K562 (cell line): ENCODE measurements around the gene ARHGAP24. TPM values are rescaled to one million over a fixed set of nuclear protein-coding genes. Genes with fewer than 3 reads are reported as not detected.

Experiments used
- ATAC-seq: fragments of 200-7000 bp; cut with Tn5 transposase; 3 replicates; pipeline ENCODE4 v1.9.1; 2020; ENCODE audit warnings: moderate library complexity
- BruUV-seq: library from RNA; stranded (reverse); fragments of 400-500 nt; replicated peaks from 2 replicates; lab custom pipeline; 2021; lab: Mats Ljungman, UMichigan
- CTCF ChIA-PET: fragments of 300-600 bp; formaldehyde crosslinking; extraction: SDS; loops from one replicate; lab custom pipeline; 2021; ENCODE audit warnings: low intra/inter-chr PET ratio; lab: Yijun Ruan, JAX
- POLR2A ChIA-PET: fragments of 300-600, 350-650 bp; sonication (Branson Sonifier 250); formaldehyde crosslinking; extraction: SDS; loops from one replicate; lab custom pipeline; 2021; ENCODE audit warnings: antibody characterized with exemption, inconsistent platforms; lab: Yijun Ruan, JAX
- DNase-seq, 4 experiments: peaks; one replicate each; pipeline versions ENCODE4 v3.0.0 to v3.0.0-alpha.2; 2011 to 2018; ENCODE audit warnings: low spot score in 3 of 4, mixed read lengths in 3 of 4; ENCODE audit errors: extremely low read depth in 1 of 4
- FAIRE-seq: peaks from 2 replicates; lab custom pipeline; 2011; peaks lifted over from hg19 to GRCh38; lab: Jason Lieb, UNC
- H2AFZ ChIP-seq: 2 replicates; pipeline ENCODE4 v1.6.0; 2011; ENCODE audit warnings: low read depth, low read length, control low read depth, inconsistent platforms
- H3K27ac ChIP-seq: fragments of 200-600 bp; 3 replicates; pipeline ENCODE4 v1.8.0; 2011; ENCODE audit warnings: low read depth, mild to moderate bottlenecking, control low read depth, inconsistent platforms, low read length, moderate library complexity, mixed read lengths; ENCODE audit errors: extremely low read depth
- H3K27me3 ChIP-seq, 2 experiments: fragments of 300-600 bp in 1 of 2; 2 replicates in 1 of 2; 3 replicates in 1 of 2; pipeline versions ENCODE4 v1.6.0 to v1.8.0; 2011; ENCODE audit warnings: inconsistent platforms in 2 of 2, low read length in 2 of 2, mild to moderate bottlenecking in 1 of 2, mixed read lengths in 1 of 2, moderate library complexity in 1 of 2; ENCODE audit not compliant: control insufficient read depth in 2 of 2, insufficient read depth in 2 of 2
- H3K36me3 ChIP-seq: fragments of 300-600 bp; 3 replicates; pipeline ENCODE4 v1.8.0; 2011; ENCODE audit warnings: mild to moderate bottlenecking, low read length, inconsistent platforms; ENCODE audit not compliant: control insufficient read depth, insufficient read depth
- H3K4me1 ChIP-seq, 2 experiments: fragments of 200-600 bp in 1 of 2; replicated peaks in 1 of 2; 2 replicates in 1 of 2; 3 replicates in 1 of 2; pipeline versions ENCODE4 v1.5.1 to v1.8.0; 2011; ENCODE audit warnings: inconsistent platforms in 2 of 2, low read length in 2 of 2, mild to moderate bottlenecking in 1 of 2, mixed read lengths in 1 of 2, moderate library complexity in 1 of 2; ENCODE audit not compliant: control insufficient read depth in 2 of 2, insufficient read depth in 2 of 2
- H3K4me2 ChIP-seq: 2 replicates; pipeline ENCODE4 v1.6.1; 2011; ENCODE audit warnings: low read length, control low read depth, inconsistent platforms, mixed read lengths; ENCODE audit not compliant: insufficient read depth
- H3K4me3 ChIP-seq: fragments of 200-600 bp; sonication (generic), shearing (Covaris generic); 2 replicates; pipeline ENCODE4 v1.5.1; 2016; ENCODE audit warnings: control low read depth, inconsistent platforms
- H3K79me2 ChIP-seq: fragments of 200-600 bp; 3 replicates; pipeline ENCODE4 v1.8.0; 2011; ENCODE audit warnings: low read length, inconsistent platforms; ENCODE audit not compliant: control insufficient read depth, insufficient read depth
- H3K9ac ChIP-seq, 2 experiments: 2 replicates each; pipeline versions ENCODE4 v1.6.0 to v1.6.1; 2011; ENCODE audit warnings: low read depth in 2 of 2, low read length in 2 of 2, control low read depth in 1 of 2, inconsistent platforms in 1 of 2, mild to moderate bottlenecking in 1 of 2, mixed read lengths in 1 of 2; ENCODE audit not compliant: insufficient read depth in 1 of 2
- H3K9me1 ChIP-seq: one replicate; pipeline ENCODE4 v1.6.0; 2011; ENCODE audit warnings: inconsistent platforms, mild to moderate bottlenecking, low read length, moderate library complexity; ENCODE audit not compliant: control insufficient read depth, insufficient read depth
- H3K9me3 ChIP-seq: replicated peaks from 2 replicates; pipeline ENCODE4 v1.5.1; 2011; ENCODE audit warnings: low read depth, low read length, inconsistent platforms; ENCODE audit not compliant: control insufficient read depth, insufficient read depth
- H4K20me1 ChIP-seq: replicated peaks from 2 replicates; pipeline ENCODE4 v1.6.1; 2011; ENCODE audit warnings: low read length, inconsistent platforms, mixed read lengths; ENCODE audit not compliant: control insufficient read depth, insufficient read depth
- ARID2 ChIP-seq: fragments of 450-650 bp; IDR thresholded peaks from 2 replicates; pipeline ENCODE4 v1.6.1; 2017; ENCODE audit warnings: antibody characterized with exemption, mild to moderate bottlenecking
- ATF1 ChIP-seq, 2 experiments: fragments of 450-650 bp in 1 of 2; IDR thresholded peaks; 2 replicates each; pipeline ENCODE4 v1.6.1; 2016; ENCODE audit warnings: missing compliant biosample characterization in 1 of 2, missing genetic modification characterization in 1 of 2
- BRF2 ChIP-seq: IDR thresholded peaks from 3 replicates; pipeline ENCODE4 v1.6.1; 2011; ENCODE audit warnings: borderline replicate concordance, mild to moderate bottlenecking; ENCODE audit not compliant: insufficient read length, insufficient read depth
- E2F3 ChIP-seq: fragments of 250-450 bp; sonication (Bioruptor Pico); IDR thresholded peaks from 2 replicates; pipeline ENCODE4 v1.4.0; 2020; ENCODE audit warnings: mild to moderate bottlenecking
- FOXA3 ChIP-seq, 2 experiments: fragments of 450-650 bp in 1 of 2; sonication (generic) in 1 of 2; formaldehyde crosslinking; IDR thresholded peaks in 1 of 2; conservative IDR thresholded peaks in 1 of 2; 2 replicates each; pipeline versions ENCODE4 v1.4.0 to v1.8.0; 2020 to 2022; ENCODE audit warnings: mild to moderate bottlenecking in 2 of 2, missing genetic modification reagents in 1 of 2
- FOXP4 ChIP-seq: sonication (generic); formaldehyde crosslinking; IDR thresholded peaks from 2 replicates; pipeline ENCODE4 v1.8.0; 2022; ENCODE audit warnings: mild to moderate bottlenecking, missing genetic modification reagents, borderline replicate concordance
- KAT8 ChIP-seq: fragments of 450-650 bp; IDR thresholded peaks from 2 replicates; pipeline ENCODE4 v1.6.1; 2016; ENCODE audit warnings: low read depth, mild to moderate bottlenecking
- NFIX ChIP-seq: fragments of 250-450 bp; sonication (Bioruptor Pico); IDR thresholded peaks from 2 replicates; pipeline ENCODE4 v1.4.0; 2020; ENCODE audit warnings: low read depth, mild to moderate bottlenecking, moderate library complexity
- NR1H2 ChIP-seq: sonication (generic); formaldehyde crosslinking; IDR thresholded peaks from 2 replicates; pipeline ENCODE4 v1.4.0; 2020; ENCODE audit warnings: mild to moderate bottlenecking, missing genetic modification reagents
- RNF219 ChIP-seq: fragments of 250-450 bp; sonication (Bioruptor Pico); IDR thresholded peaks from 2 replicates; pipeline ENCODE4 v1.5.0; 2022; ENCODE audit warnings: mild to moderate bottlenecking
- SIX5 ChIP-seq, 2 experiments: IDR thresholded peaks; 2 replicates each; pipeline ENCODE4 v1.6.1; 2011; ENCODE audit warnings: low read length in 2 of 2, borderline replicate concordance in 1 of 2, low read depth in 1 of 2, mild to moderate bottlenecking in 1 of 2, moderate library complexity in 1 of 2; ENCODE audit not compliant: insufficient read depth in 1 of 2
- TRIM28 ChIP-seq: fragments of 450-650 bp; IDR thresholded peaks from 2 replicates; pipeline ENCODE4 v1.6.1; 2017
- ZFP30 ChIP-seq: fragments of 250-450 bp; sonication (Bioruptor Pico); IDR thresholded peaks from 2 replicates; pipeline ENCODE4 v1.8.0; 2022; ENCODE audit warnings: moderate library complexity, mild to moderate bottlenecking, inconsistent platforms, borderline replicate concordance
- WGBS: fragments of 100-300 bp; shearing (Covaris generic); methylation state at CpG from one replicate; pipeline ENCODE4 v1.1.6; 2016; ENCODE audit warnings: low coverage, mixed read lengths; ENCODE audit not compliant: insufficient coverage; ENCODE audit errors: missing lambda C conversion rate; 5-methylcytosine and 5-hydroxymethylcytosine counted together
- in situ Hi-C: fragments of 300-500 bp; cut with MboI; formaldehyde crosslinking; loops from 4 replicates; pipeline ENCODE4 v1.15.0; 2018; ENCODE audit warnings: inconsistent platforms, mixed read lengths
- intact Hi-C: fragments of 100-400 bp; cut with micrococcal nuclease; formaldehyde crosslinking; loops from 2 replicates; pipeline ENCODE4 v1.14.2; 2022
- polyA plus RNA-seq, 8 experiments: library from polyadenylated mRNA; depleted of rRNA in 4 of 8; stranded (reverse) in 5 of 8; unstranded in 3 of 8; fragments of >200 nt; fragmentation: Nextera tagmentation in 2 of 8; fragmentation: Illumina TruSeq in 1 of 8; extraction: Ambion mirVana in 2 of 8; extraction: Trizol in 1 of 8; gene quantifications; 2 replicates each; pipeline versions ENCODE4 v1.2.1 to v1.2.3, GENCODE V29; 2011 to 2014; ENCODE audit warnings: inconsistent platforms in 1 of 8, missing spikeins in 1 of 8
- total RNA-seq, 7 experiments: library from RNA; depleted of rRNA in 6 of 7; stranded (reverse); fragments of >200 nt in 6 of 7; fragmentation: Illumina TruSeq in 2 of 7; extraction: Trizol in 2 of 7; gene quantifications; 2 replicates each; pipeline versions ENCODE4 v1.2.1 to v1.2.3, GENCODE V29; 2011 to 2021; ENCODE audit warnings: low replicate concordance in 1 of 7
- TF ChIP-seq, protein P1 (sequence below): fragments of 450-650 bp; IDR thresholded peaks from 2 replicates; pipeline ENCODE4 v1.6.1; 2016; ENCODE audit warnings: mild to moderate bottlenecking

The ARHGAP24 gene
- total and polyA plus RNA-seq, 9 of the 15 experiments (the other 6 are each of a cell fraction or from before 2014, with no cell fraction given), result 8.0 to 22.6 (median 14.0) TPM

GRCh38 chr4:86034616-86035015, 559.7 kb downstream of the ARHGAP24 start:
- in situ Hi-C loops, result loop anchor here (25.0 kb wide), 1 partner anchor 897 kb away; no protein-coding TSS in a partner anchor
- CTCF ChIA-PET, result interaction anchor here (0.7 kb wide), 1 partner anchor 10 kb away, joined by 5 read pairs; no protein-coding TSS in a partner anchor
- intact Hi-C loops, result no loop called here
- TF ChIP-seq ARID2 (no peak), ATF1 (CRISPR knock-in tag; IDR thresholded peaks at IDR 0.05) (no peak), ATF1 (tag; IDR thresholded peaks at IDR 0.05) (no peak), BRF2 (no peak), RNF219 (no peak), TRIM28 (no peak), SIX5 (IDR thresholded peaks at IDR 0.05; ENCODE audit: borderline replicate concordance in 1 of 2, insufficient read depth in 1 of 2, low read depth in 1 of 2, low read length in 2 of 2) (no peak), ZFP30 (CRISPR knock-in tag) (no peak), KAT8 (no peak), NR1H2 (no peak), E2F3 (CRISPR knock-in tag) (no peak), NFIX (CRISPR knock-in tag) (no peak), FOXP4 (CRISPR knock-in tag) (no peak), FOXA3 (CRISPR knock-in tag; conservative IDR thresholded peaks at IDR 0.05 in 1 of 2, IDR thresholded peaks at IDR 0.05 in 1 of 2) (no peak)
- TF ChIP-seq, protein P1, sequence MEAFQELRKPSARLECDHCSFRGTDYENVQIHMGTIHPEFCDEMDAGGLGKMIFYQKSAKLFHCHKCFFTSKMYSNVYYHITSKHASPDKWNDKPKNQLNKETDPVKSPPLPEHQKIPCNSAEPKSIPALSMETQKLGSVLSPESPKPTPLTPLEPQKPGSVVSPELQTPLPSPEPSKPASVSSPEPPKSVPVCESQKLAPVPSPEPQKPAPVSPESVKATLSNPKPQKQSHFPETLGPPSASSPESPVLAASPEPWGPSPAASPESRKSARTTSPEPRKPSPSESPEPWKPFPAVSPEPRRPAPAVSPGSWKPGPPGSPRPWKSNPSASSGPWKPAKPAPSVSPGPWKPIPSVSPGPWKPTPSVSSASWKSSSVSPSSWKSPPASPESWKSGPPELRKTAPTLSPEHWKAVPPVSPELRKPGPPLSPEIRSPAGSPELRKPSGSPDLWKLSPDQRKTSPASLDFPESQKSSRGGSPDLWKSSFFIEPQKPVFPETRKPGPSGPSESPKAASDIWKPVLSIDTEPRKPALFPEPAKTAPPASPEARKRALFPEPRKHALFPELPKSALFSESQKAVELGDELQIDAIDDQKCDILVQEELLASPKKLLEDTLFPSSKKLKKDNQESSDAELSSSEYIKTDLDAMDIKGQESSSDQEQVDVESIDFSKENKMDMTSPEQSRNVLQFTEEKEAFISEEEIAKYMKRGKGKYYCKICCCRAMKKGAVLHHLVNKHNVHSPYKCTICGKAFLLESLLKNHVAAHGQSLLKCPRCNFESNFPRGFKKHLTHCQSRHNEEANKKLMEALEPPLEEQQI, result no peak

More at GRCh38 chr4:86034616-86035015, 559.7 kb downstream of the ARHGAP24 start:
- ATAC-seq, result no peak
- Histone ChIP-seq H3K4me1 (no peaks in the 10 kb centered on the region), H4K20me1 (no peaks in the 10 kb centered on the region), H3K4me3 (no peak overlapping the region), H3K9me3 (no peaks in the 10 kb centered on the region), H3K36me3 (no peaks in the 10 kb centered on the region), H3K9ac (no peak overlapping the region), H3K79me2 (no peaks in the 10 kb centered on the region), H3K9me1 (no peaks in the 10 kb centered on the region), H2AFZ (no peak overlapping the region), H3K4me2 (no peak overlapping the region), H3K27ac (no peak overlapping the region), H3K27me3 (peaks cover 0 to 9% of the 10 kb centered on the region in 2 experiments; a peak in 2 of 5 replicates)
- FAIRE-seq, result no peak
- no peak for DNase-seq
- POLR2A ChIA-PET, result no interaction called here
- BruUV-seq, result no TSS peak
- WGBS, result 7% methylated on average over 2 of the region's 2 CpGs
